Natural killer cell (primary cell): Measurements from ENCODE around the gene CACNA1D. TPM values are rescaled to one million over a fixed set of nuclear protein-coding genes. Genes with fewer than 3 reads are reported as not detected.

Experiments used
- ATAC-seq, 3 donors: fragments of 150-1000 bp in 2 of 3; fragments of 200-7000 bp in 1 of 3; cut with Tn5 transposase; 1 replicate in 1 of 3; 2 replicates in 2 of 3; pipeline ENCODE4 v1.10.0; 2021; ENCODE audit warnings: mild to moderate bottlenecking in 2 of 3, moderate library complexity in 2 of 3
- DNase-seq, 2 donors: peaks; one replicate each; pipeline versions ENCODE4 v3.0.0 to v3.0.0-alpha.2; 2013 to 2021; ENCODE audit warnings: mixed read lengths in 1 of 2
- H3K27ac ChIP-seq: one replicate; pipeline ENCODE4 v1.5.1; 2013; ENCODE audit warnings: mild to moderate bottlenecking, low read length
- H3K27me3 ChIP-seq: one replicate; pipeline ENCODE4 v1.6.1; 2013; ENCODE audit warnings: low read length; ENCODE audit not compliant: control insufficient read depth, insufficient read depth
- H3K36me3 ChIP-seq: one replicate; pipeline ENCODE4 v1.6.1; 2013; ENCODE audit warnings: low read length; ENCODE audit not compliant: control insufficient read depth, insufficient read depth
- H3K4me1 ChIP-seq: one replicate; pipeline ENCODE4 v1.6.1; 2013; ENCODE audit warnings: low read length; ENCODE audit not compliant: control insufficient read depth, insufficient read depth
- H3K4me3 ChIP-seq: one replicate; pipeline ENCODE4 v1.5.1; 2013; ENCODE audit warnings: low read length
- H3K9me3 ChIP-seq: one replicate; pipeline ENCODE4 v1.6.1; 2013; ENCODE audit warnings: low read length; ENCODE audit not compliant: control insufficient read depth, insufficient read depth
- H3K27ac Mint-ChIP-seq, 2 donors: one replicate each; pipeline ENCODE4 v1.8.0; 2022; ENCODE audit warnings: mild to moderate bottlenecking in 2 of 2, mixed read lengths in 2 of 2, moderate library complexity in 1 of 2
- H3K27me3 Mint-ChIP-seq, 2 donors: one replicate each; pipeline ENCODE4 v1.8.0; 2022; ENCODE audit warnings: low read depth in 2 of 2, mixed read lengths in 2 of 2
- H3K36me3 Mint-ChIP-seq: one replicate; pipeline ENCODE4 v1.8.0; 2022; ENCODE audit warnings: mixed read lengths
- H3K4me1 Mint-ChIP-seq, 2 donors: one replicate each; pipeline ENCODE4 v1.8.0; 2022; ENCODE audit warnings: mixed read lengths in 2 of 2
- H3K4me3 Mint-ChIP-seq: one replicate; pipeline ENCODE4 v1.8.0; 2022; ENCODE audit warnings: mild to moderate bottlenecking, moderate library complexity, mixed read lengths
- H3K9me3 Mint-ChIP-seq, 2 donors: one replicate each; pipeline ENCODE4 v1.8.0; 2022; ENCODE audit warnings: mixed read lengths in 2 of 2
- WGBS: methylation state at CpG from one replicate; pipeline ENCODE4 v1.1.7; 2013; ENCODE audit warnings: missing lambda C conversion rate; ENCODE audit not compliant: insufficient coverage; 5-methylcytosine and 5-hydroxymethylcytosine counted together
- intact Hi-C: fragments of 100-400 bp; cut with micrococcal nuclease; formaldehyde crosslinking; loops from one replicate; pipeline ENCODE4 v1.14.2; 2022
- total RNA-seq, 4 donors: library from RNA; stranded (reverse); fragments of 120-200 nt in 1 of 4; gene quantifications; one replicate each; pipeline versions ENCODE4 v1.2.3 to v1.2.4, GENCODE V29; 2013 to 2022
- TF ChIP-seq, protein P1 (sequence below): fragments of 200-600 bp; IDR thresholded peaks from one replicate; pipeline ENCODE4 v1.8.0; 2022; ENCODE audit warnings: antibody characterized with exemption

The CACNA1D gene
- total RNA-seq, 3 donors from 2014 or later (not counting 1 experiment from before 2014, with no cell fraction given), result 0.54 to 10.1 TPM; not detected in 1

DNA sequence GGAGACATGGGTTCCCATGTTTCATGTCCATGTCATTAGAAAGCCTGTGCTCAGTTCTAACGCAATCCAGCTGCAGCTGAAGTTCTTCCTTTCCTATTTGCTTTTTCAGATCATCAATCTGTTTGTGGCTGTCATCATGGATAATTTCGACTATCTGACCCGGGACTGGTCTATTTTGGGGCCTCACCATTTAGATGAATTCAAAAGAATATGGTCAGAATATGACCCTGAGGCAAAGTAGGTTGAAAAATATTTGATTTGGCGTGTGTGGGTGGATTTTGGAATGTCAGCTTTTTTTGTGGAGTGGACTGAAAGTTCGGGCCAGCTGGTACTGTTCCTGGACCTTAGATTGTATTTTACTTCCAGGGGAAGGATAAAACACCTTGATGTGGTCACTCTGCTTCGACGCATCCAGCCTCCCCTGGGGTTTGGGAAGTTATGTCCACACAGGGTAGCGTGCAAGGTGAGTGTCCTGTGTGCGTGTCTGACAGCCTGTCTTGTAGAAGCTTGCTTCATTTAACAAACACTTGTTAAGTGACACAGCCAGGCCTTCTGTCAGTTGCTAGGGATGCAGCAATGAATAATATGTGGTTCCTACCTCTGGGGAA, 282.2 kb downstream of the CACNA1D start:
- H3K9me3 ChIP-seq, result no peaks in the 10 kb centered on the region
- Mint-ChIP-seq H3K36me3 (no peaks in the 10 kb centered on the region), H3K27me3 (peaks cover 0 to 3% of the 10 kb centered on the region in 2 donors), H3K4me3 (no peak overlapping the region), H3K4me1 (no peaks in the 10 kb centered on the region), H3K9me3 (no peaks in the 10 kb centered on the region), H3K27ac (no peak overlapping the region)
- H3K27ac ChIP-seq, result no peak overlapping the region
- ATAC-seq (no peak), DNase-seq (no peak)
- no peaks in the 10 kb centered on the region for H3K4me1 ChIP-seq
- WGBS, result 88% methylated on average over 9 of the region's 9 CpGs
- H3K4me3 ChIP-seq, result no peak overlapping the region
- no peaks in the 10 kb centered on the region for H3K36me3 ChIP-seq
- intact Hi-C loops, result no loop called here
- H3K27me3 ChIP-seq, result no peaks in the 10 kb centered on the region
- TF ChIP-seq, protein P1, sequence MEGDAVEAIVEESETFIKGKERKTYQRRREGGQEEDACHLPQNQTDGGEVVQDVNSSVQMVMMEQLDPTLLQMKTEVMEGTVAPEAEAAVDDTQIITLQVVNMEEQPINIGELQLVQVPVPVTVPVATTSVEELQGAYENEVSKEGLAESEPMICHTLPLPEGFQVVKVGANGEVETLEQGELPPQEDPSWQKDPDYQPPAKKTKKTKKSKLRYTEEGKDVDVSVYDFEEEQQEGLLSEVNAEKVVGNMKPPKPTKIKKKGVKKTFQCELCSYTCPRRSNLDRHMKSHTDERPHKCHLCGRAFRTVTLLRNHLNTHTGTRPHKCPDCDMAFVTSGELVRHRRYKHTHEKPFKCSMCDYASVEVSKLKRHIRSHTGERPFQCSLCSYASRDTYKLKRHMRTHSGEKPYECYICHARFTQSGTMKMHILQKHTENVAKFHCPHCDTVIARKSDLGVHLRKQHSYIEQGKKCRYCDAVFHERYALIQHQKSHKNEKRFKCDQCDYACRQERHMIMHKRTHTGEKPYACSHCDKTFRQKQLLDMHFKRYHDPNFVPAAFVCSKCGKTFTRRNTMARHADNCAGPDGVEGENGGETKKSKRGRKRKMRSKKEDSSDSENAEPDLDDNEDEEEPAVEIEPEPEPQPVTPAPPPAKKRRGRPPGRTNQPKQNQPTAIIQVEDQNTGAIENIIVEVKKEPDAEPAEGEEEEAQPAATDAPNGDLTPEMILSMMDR, result no peak

DNA sequence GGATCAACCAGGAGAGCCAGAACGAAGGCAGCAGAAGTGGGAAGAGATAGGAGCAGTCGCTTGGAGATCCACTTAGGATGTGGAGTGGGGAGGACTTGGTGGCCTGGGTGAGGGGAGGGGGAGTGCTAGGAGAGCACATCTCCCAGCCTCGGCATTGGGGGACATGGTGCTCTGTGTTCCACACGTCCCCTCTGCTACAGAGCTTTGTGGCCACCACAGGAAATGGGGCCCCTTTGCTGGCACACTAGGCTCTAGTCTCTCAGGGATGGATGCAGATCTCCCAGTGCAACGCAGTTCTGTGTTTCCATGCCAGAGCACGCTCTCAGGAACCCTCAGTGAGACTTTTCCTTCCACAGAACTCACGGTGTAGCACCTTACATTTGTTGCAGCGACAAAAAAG, 283.1 kb downstream of the CACNA1D start:
- TF ChIP-seq, protein P1, result no peak
- no peaks in the 10 kb centered on the region for H3K9me3 Mint-ChIP-seq
- H3K27me3 Mint-ChIP-seq, result peaks cover 0 to 3% of the 10 kb centered on the region in 2 donors
- Histone ChIP-seq H3K27me3 (no peaks in the 10 kb centered on the region), H3K27ac (no peak overlapping the region), H3K36me3 (no peaks in the 10 kb centered on the region), H3K4me1 (no peaks in the 10 kb centered on the region), H3K4me3 (no peak overlapping the region), H3K9me3 (no peaks in the 10 kb centered on the region)
- intact Hi-C loops, result no loop called here
- H3K36me3 Mint-ChIP-seq, result no peaks in the 10 kb centered on the region
- H3K27ac Mint-ChIP-seq, result no peak overlapping the region
- WGBS, result 60% methylated on average over 8 of the region's 8 CpGs
- ATAC-seq (no peak), DNase-seq (no peak)
- H3K4me3 Mint-ChIP-seq, result no peak overlapping the region
- no peaks in the 10 kb centered on the region for H3K4me1 Mint-ChIP-seq

DNA sequence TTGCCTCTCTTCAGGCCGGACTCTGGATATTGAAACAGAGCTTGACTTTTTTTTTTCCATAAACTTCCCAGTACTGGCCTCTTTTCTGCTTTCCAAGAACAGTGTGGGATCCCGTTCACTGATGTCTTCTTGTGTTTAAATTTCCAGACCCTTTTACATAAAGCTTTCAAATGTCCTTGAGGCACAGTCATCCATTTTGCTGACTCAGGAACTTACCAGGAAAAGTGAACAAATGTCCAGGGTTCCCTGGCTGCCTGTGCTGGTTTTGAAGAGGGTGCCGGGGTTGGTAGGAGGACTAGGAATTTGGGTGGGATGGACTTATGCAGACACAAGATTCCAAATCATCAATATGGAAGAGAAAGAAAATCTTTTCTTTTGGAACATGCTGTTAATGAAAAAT, 283.7 kb downstream of the CACNA1D start:
- no peak overlapping the region for H3K4me3 Mint-ChIP-seq
- TF ChIP-seq, protein P1, result no peak
- Histone ChIP-seq H3K4me3 (no peak overlapping the region), H3K27me3 (no peaks in the 10 kb centered on the region), H3K4me1 (no peaks in the 10 kb centered on the region), H3K9me3 (no peaks in the 10 kb centered on the region), H3K36me3 (no peaks in the 10 kb centered on the region), H3K27ac (no peak overlapping the region)
- intact Hi-C loops, result no loop called here
- peaks cover 0 to 5% of the 10 kb centered on the region in 2 donors for H3K27me3 Mint-ChIP-seq
- H3K4me1 Mint-ChIP-seq, result no peaks in the 10 kb centered on the region
- no peak for DNase-seq
- no peaks in the 10 kb centered on the region for H3K9me3 Mint-ChIP-seq
- no peaks in the 10 kb centered on the region for H3K36me3 Mint-ChIP-seq
- 90% methylated on average over 3 of the region's 3 CpGs for WGBS
- no peak for ATAC-seq
- no peak overlapping the region for H3K27ac Mint-ChIP-seq

DNA sequence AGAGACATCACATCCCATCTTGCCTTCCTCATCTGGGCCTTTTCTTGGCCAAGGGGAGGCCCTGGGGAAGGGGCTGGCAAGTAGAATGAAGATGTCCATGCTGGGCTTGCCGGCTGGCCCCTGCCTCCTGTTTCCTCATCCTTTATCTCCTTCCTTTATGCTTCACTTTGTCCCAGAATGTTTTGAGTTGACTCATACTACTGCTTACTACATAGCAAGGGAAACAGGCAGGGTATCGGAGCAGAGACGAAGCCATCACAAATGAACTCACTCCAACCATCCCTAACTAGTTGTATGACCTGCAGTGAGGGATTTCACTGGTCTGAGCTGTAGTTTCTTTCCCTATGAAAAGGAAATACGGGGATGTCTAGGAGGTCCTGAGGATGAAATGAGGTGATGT, 285.8 kb downstream of the CACNA1D start:
- no peaks in the 10 kb centered on the region for H3K9me3 ChIP-seq
- DNase-seq, result no peak
- no peaks in the 10 kb centered on the region for H3K4me1 ChIP-seq
- H3K36me3 Mint-ChIP-seq, result no peaks in the 10 kb centered on the region
- no peaks in the 10 kb centered on the region for H3K27me3 ChIP-seq
- H3K9me3 Mint-ChIP-seq, result no peaks in the 10 kb centered on the region
- WGBS, result 95% methylated on average over 4 of the region's 4 CpGs
- no peak overlapping the region for H3K4me3 ChIP-seq
- no peaks in the 10 kb centered on the region for H3K4me1 Mint-ChIP-seq
- no peak overlapping the region for H3K27ac Mint-ChIP-seq
- H3K27me3 Mint-ChIP-seq, result peaks cover 5 to 8% of the 10 kb centered on the region in 2 donors
- intact Hi-C loops, result no loop called here
- no peaks in the 10 kb centered on the region for H3K36me3 ChIP-seq
- no peak overlapping the region for H3K27ac ChIP-seq
- no peak overlapping the region for H3K4me3 Mint-ChIP-seq
- ATAC-seq, result no peak
- TF ChIP-seq, protein P1, result no peak
